Measurements from ENCODE around the gene DDR1. TPM values are rescaled to one million over a fixed set of nuclear protein-coding genes. Genes with fewer than 3 reads are reported as not detected.

The DDR1 gene
- total RNA-seq, 2 donors from 2014 or later, result 178 to 182 TPM

- WGBS, result 78% methylated on average over 5 of the region's 5 CpGs
- intact Hi-C loops (cut with DNase I), result no loop called here
- no peak for TF ChIP-seq POLR2A (IDR thresholded peaks at IDR 0.05)
- TF ChIP-seq CTCF (IDR thresholded peaks at IDR 0.05), result no peak
- no peak for TF ChIP-seq POLR2AphosphoS5 (IDR thresholded peaks at IDR 0.05)
These were observed 61.0 kb downstream of the DDR1 start for GRCh38 chr6:30945281-30945680.

DNA sequence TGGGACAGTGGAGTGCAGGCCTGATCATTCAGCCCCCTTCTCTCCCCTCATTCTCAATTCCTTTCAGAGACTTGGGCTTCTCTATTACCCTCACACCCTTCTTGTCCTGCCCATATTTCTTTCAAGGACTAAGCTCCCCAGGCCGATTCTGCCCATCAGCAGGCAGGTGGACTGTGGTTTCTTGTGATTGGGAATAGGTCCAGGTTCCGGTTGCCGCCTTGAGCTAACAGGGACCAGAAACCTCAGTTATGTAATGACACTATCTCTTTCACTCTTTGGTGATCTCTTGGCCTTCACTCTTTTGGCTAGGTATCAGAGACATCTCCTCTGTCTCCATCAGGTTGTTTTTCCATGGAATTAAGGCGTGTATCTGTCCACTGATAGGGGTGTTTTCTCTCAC, 62.9 kb downstream of the DDR1 start:
- Histone ChIP-seq H3K27ac (no peak overlapping the region), H3K4me1 (replicated peaks) (no peaks in the 10 kb centered on the region), H3K27me3 (replicated peaks; ENCODE audit: insufficient read depth) (no peaks in the 10 kb centered on the region), H3K4me3 (no peak overlapping the region), H3K36me3 (no peaks in the 10 kb centered on the region), H3K9me3 (no peaks in the 10 kb centered on the region)
- intact Hi-C loops (cut with DNase I), result no loop called here
- WGBS, result 78% methylated on average over 4 of the region's 4 CpGs
- DNase-seq (ENCODE audit: low spot score), result no peak
- TF ChIP-seq CTCF (IDR thresholded peaks at IDR 0.05) (no peak), POLR2A (IDR thresholded peaks at IDR 0.05) (no peak), POLR2AphosphoS5 (IDR thresholded peaks at IDR 0.05) (no peak)

More at GRCh38 chr6:30945281-30945680, 61.0 kb downstream of the DDR1 start:
- Histone ChIP-seq H3K9me3 (no peaks in the 10 kb centered on the region), H3K4me1 (replicated peaks) (no peaks in the 10 kb centered on the region), H3K36me3 (no peaks in the 10 kb centered on the region), H3K27me3 (replicated peaks; ENCODE audit: insufficient read depth) (peaks cover 4% of the 10 kb centered on the region), H3K27ac (no peak overlapping the region), H3K4me3 (no peak overlapping the region)
- no peak for DNase-seq (ENCODE audit: low spot score)

DNA sequence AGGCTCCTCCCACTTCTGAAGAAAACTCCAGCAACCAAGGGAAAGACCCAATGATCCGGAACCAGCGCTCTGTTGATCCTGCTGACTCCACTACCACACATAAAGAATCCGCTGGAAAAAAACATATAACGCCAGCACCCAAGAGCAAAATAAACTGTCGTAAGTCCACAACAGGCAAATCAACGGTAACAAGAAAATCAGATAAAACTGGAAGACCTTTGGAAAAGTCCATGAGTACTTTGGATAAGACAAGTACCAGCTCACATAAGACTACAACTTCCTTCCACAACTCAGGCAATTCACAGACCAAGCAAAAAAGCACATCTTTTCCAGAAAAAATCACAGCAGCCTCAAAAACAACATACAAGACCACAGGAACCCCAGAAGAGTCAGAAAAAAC, 64.5 kb downstream of the DDR1 start:
- WGBS, result 96% methylated on average over 6 of the region's 6 CpGs
- Histone ChIP-seq H3K4me1 (replicated peaks) (no peaks in the 10 kb centered on the region), H3K9me3 (no peaks in the 10 kb centered on the region), H3K27ac (no peak overlapping the region), H3K36me3 (no peaks in the 10 kb centered on the region), H3K4me3 (no peak overlapping the region), H3K27me3 (replicated peaks; ENCODE audit: insufficient read depth) (no peaks in the 10 kb centered on the region)
- intact Hi-C loops (cut with DNase I), result no loop called here
- DNase-seq (ENCODE audit: low spot score), result no peak
- no peak for TF ChIP-seq POLR2AphosphoS5 (IDR thresholded peaks at IDR 0.05)
- no peak for TF ChIP-seq POLR2A (IDR thresholded peaks at IDR 0.05)
- TF ChIP-seq CTCF (IDR thresholded peaks at IDR 0.05), result no peak

Small RNAs within 50 kb of the gene (microRNA-seq; reads per million reads assigned to microRNA genes)
- gene MIR4640, result 0.25 reads per million

Small RNAs within 50 kb of the gene (small RNA-seq; reads per million reads assigned to genes)
- 0 reads per million in 2 donors for gene RF00019

Other genes with a start within 250 kb of the DDR1 start
- gene C6orf136, start 237.4 kb upstream of the DDR1 start, total RNA-seq, result 10 to 100 TPM; 12.8 to 18.5 TPM
- 10 to 100 TPM; 26.4 to 41.0 TPM for gene DHX16, start 211.5 kb upstream of the DDR1 start, total RNA-seq
- gene PPP1R18, start 197.9 kb upstream of the DDR1 start, total RNA-seq, result 10 to 100 TPM; 12.2 to 21.9 TPM
- 1 to 10 TPM; 5.9 to 7.3 TPM for gene NRM, start 193.5 kb upstream of the DDR1 start, total RNA-seq
- 10 to 100 TPM; 20.5 to 26.3 TPM for gene MDC1, start 167.2 kb upstream of the DDR1 start, total RNA-seq
- gene TUBB, start 164.2 kb upstream of the DDR1 start, total RNA-seq, result 100 to 1,000 TPM; 196 to 270 TPM
- gene FLOT1, start 141.8 kb upstream of the DDR1 start, total RNA-seq, result 100 to 1,000 TPM; 117 to 133 TPM
- 10 to 100 TPM; 13.9 to 26.4 TPM for gene IER3, start 140.0 kb upstream of the DDR1 start, total RNA-seq
- 10 to 100 TPM; 19.0 to 26.2 TPM for gene GTF2H4, start 23.7 kb downstream of the DDR1 start, total RNA-seq
- 10 to 100 TPM; 15.8 to 27.0 TPM for gene VARS2, start 29.7 kb downstream of the DDR1 start, total RNA-seq
- not detected for gene SFTA2, start 47.7 kb downstream of the DDR1 start, total RNA-seq
- not detected for gene MUCL3, start 56.5 kb downstream of the DDR1 start, total RNA-seq
- gene MUC21, start 99.2 kb downstream of the DDR1 start, total RNA-seq, result under 1 TPM in 1 of 2 donors, not detected in 1; 0.28 TPM
- gene MUC22, start 126.0 kb downstream of the DDR1 start, total RNA-seq, result under 1 TPM in 1 of 2 donors, not detected in 1; 0.17 TPM
- under 1 TPM in 1 of 2 donors, not detected in 1; 0.51 TPM for gene C6orf15, start 228.1 kb downstream of the DDR1 start, total RNA-seq
- gene PSORS1C1, start 230.3 kb downstream of the DDR1 start, total RNA-seq, result 1 to 10 TPM; 1.2 to 3.5 TPM
- gene CDSN, start 235.9 kb downstream of the DDR1 start, total RNA-seq, result 1 to 10 TPM in 1 of 2 donors, under 1 TPM in 1; 0.50 to 1.5 TPM